ENCODE data around the gene OBP2B. TPM values are rescaled to one million over a fixed set of nuclear protein-coding genes. Genes with fewer than 3 reads are reported as not detected.

The OBP2B gene
- total and polyA plus RNA-seq, 10 of the 15 experiments (the other 5 are each of a cell fraction or from before 2014, with no cell fraction given) = not detected

DNA sequence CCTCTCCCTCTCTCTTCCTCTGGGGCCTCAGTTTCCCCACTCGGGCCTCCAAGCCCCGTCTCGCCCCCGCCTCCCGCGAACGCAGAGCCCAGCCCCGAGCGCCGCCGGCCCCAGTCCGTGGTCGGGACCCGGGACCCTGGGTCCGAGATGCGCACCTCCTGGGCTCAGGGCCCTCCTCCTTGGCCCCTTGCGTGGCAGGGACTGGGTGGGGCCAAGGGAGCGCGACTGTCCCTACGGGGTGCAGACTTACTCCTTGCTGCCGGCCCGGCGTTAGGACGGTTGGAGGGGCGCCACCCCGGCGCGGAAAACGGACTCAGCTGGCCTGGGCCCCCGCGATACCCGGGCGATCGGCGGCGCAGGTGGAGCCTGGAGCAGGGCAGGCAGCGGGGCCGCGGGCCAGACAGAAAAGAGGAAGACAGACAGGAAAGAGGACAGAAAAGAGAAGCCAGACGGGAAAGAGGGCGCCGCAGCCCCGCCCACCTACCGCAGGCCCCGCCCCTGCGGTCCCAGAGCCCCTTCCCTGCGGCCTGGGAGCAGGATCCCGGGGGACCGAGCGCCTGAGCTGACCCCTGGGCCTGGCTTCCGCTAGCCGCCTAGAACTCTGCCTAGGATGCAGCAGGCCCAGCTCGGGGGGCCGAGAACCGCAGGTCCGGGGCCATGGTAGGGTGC, 45.4 kb downstream of the OBP2B start, which contains the start of gene GBGT1:
GBGT1 (minus strand) TSS at position 411 of the 669 bp plus-strand sequence. CDS start 1,502 bp downstream, outside the sequence.
- no peak for DNase-seq (ENCODE audit: low read depth, low spot score)
- no peaks in the 10 kb centered on the region for H3K36me3 ChIP-seq (ENCODE audit: control insufficient read depth in 2 of 2, insufficient read depth in 2 of 2, low read length in 1 of 2)
- H3K9me3 ChIP-seq (replicated peaks; ENCODE audit: control insufficient read depth, insufficient read depth, low read length) = no peaks in the 10 kb centered on the region
- H3K9ac ChIP-seq (ENCODE audit: control insufficient read depth, insufficient read depth, low read length) = peak within 1 kb of the TSS; percentile 62
- WGBS (ENCODE audit: insufficient coverage, insufficient replicate concordance, low lambda C conversion rate, missing lambda C conversion rate) = 5% methylated on average over 47 of the region's 56 CpGs
- intact Hi-C loops (cut with micrococcal nuclease; ENCODE audit: unreplicated experiment) = no loop called here
- no peak within 1 kb of the TSS; the same call in 1 of the 2 replicates for H3K27ac ChIP-seq (ENCODE audit: control insufficient read depth, insufficient read depth)
- FAIRE-seq = no peak
- no peaks in the 10 kb centered on the region for H4K20me1 ChIP-seq (ENCODE audit: control insufficient read depth, insufficient read depth)
- ATAC-seq = peak; percentile 77
- in situ Hi-C loops (cut with MboI) = no loop called here
- no TSS peak for BruUV-seq (replicated peaks)
- peak within 1 kb of the TSS; percentile 75 for H3K4me3 ChIP-seq
- ChIA-PET RAD21 (ENCODE audit: unreplicated experiment) (no interaction called here), CTCF (no interaction called here), SMC1A (ENCODE audit: uncharacterized antibody, unreplicated experiment) (no interaction called here), POLR2A (no interaction called here)
- H2AFZ ChIP-seq (ENCODE audit: control insufficient read depth, low read depth, low read length) = peak within 1 kb of the TSS; percentile 66
- H3K4me1 ChIP-seq (ENCODE audit: control insufficient read depth, insufficient read depth, low read length) = peaks cover 3% of the 10 kb centered on the region
- no peaks in the 10 kb centered on the region for H3K27me3 ChIP-seq (replicated peaks in 1 of 2; ENCODE audit: control insufficient read depth in 2 of 2, insufficient read depth in 2 of 2, low read length in 1 of 2)
- H3K4me2 ChIP-seq (ENCODE audit: control insufficient read depth, insufficient read depth) = peak within 1 kb of the TSS; percentile 83
- H3K79me2 ChIP-seq (ENCODE audit: control insufficient read depth, insufficient read depth, low read length) = no peaks in the 10 kb centered on the region
- TF ChIP-seq CBFB (IDR thresholded peaks at IDR 0.05; ENCODE audit: low read depth) (no peak), ZNF207 (IDR thresholded peaks at IDR 0.05; ENCODE audit: borderline replicate concordance) (no peak), MYC (IDR thresholded peaks at IDR 0.05; ENCODE audit: insufficient read depth, insufficient read length, insufficient replicate concordance, low read length, severe bottlenecking) (no peak), SMARCA5 (IDR thresholded peaks at IDR 0.05) (no peak), SIN3A (IDR thresholded peaks at IDR 0.05; ENCODE audit: low read depth, low read length) (no peak), JUND (IDR thresholded peaks at IDR 0.05; ENCODE audit: low read depth, low read length) (no peak), RCOR1 (conservative IDR thresholded peaks at IDR 0.05; ENCODE audit: low read depth, low read length) (no peak), KLF5 (IDR thresholded peaks at IDR 0.05; ENCODE audit: partially characterized antibody) (no peak), ZNF24 (IDR thresholded peaks at IDR 0.05) (no peak), POU2F2 (IDR thresholded peaks at IDR 0.05; ENCODE audit: borderline replicate concordance, low read depth, low read length) (no peak), BHLHE40 (IDR thresholded peaks at IDR 0.05; ENCODE audit: borderline replicate concordance in 1 of 2, low read depth in 2 of 2, low read length in 1 of 2) (no peak), EP300 (IDR thresholded peaks at IDR 0.05; ENCODE audit: borderline replicate concordance in 1 of 2, control insufficient read depth in 1 of 2, low read depth in 2 of 2, low read length in 2 of 2) (no peak), GATAD2B (conservative IDR thresholded peaks at IDR 0.05; ENCODE audit: low read depth) (0 out of 2 replicates have a peak, but pooled peaks have one; percentile 39)
- TF ChIP-seq, protein P1, sequence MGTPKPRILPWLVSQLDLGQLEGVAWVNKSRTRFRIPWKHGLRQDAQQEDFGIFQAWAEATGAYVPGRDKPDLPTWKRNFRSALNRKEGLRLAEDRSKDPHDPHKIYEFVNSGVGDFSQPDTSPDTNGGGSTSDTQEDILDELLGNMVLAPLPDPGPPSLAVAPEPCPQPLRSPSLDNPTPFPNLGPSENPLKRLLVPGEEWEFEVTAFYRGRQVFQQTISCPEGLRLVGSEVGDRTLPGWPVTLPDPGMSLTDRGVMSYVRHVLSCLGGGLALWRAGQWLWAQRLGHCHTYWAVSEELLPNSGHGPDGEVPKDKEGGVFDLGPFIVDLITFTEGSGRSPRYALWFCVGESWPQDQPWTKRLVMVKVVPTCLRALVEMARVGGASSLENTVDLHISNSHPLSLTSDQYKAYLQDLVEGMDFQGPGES (IDR thresholded peaks at IDR 0.05) = no peak
- TF ChIP-seq, protein P2, sequence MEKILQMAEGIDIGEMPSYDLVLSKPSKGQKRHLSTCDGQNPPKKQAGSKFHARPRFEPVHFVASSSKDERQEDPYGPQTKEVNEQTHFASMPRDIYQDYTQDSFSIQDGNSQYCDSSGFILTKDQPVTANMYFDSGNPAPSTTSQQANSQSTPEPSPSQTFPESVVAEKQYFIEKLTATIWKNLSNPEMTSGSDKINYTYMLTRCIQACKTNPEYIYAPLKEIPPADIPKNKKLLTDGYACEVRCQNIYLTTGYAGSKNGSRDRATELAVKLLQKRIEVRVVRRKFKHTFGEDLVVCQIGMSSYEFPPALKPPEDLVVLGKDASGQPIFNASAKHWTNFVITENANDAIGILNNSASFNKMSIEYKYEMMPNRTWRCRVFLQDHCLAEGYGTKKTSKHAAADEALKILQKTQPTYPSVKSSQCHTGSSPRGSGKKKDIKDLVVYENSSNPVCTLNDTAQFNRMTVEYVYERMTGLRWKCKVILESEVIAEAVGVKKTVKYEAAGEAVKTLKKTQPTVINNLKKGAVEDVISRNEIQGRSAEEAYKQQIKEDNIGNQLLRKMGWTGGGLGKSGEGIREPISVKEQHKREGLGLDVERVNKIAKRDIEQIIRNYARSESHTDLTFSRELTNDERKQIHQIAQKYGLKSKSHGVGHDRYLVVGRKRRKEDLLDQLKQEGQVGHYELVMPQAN (conservative IDR thresholded peaks at IDR 0.05) = no peak
- TF ChIP-seq, protein P3, sequence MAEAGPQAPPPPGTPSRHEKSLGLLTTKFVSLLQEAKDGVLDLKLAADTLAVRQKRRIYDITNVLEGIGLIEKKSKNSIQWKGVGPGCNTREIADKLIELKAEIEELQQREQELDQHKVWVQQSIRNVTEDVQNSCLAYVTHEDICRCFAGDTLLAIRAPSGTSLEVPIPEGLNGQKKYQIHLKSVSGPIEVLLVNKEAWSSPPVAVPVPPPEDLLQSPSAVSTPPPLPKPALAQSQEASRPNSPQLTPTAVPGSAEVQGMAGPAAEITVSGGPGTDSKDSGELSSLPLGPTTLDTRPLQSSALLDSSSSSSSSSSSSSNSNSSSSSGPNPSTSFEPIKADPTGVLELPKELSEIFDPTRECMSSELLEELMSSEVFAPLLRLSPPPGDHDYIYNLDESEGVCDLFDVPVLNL (IDR thresholded peaks at IDR 0.05; ENCODE audit: low read depth, low read length) = no peak
- TF ChIP-seq, protein P4, sequence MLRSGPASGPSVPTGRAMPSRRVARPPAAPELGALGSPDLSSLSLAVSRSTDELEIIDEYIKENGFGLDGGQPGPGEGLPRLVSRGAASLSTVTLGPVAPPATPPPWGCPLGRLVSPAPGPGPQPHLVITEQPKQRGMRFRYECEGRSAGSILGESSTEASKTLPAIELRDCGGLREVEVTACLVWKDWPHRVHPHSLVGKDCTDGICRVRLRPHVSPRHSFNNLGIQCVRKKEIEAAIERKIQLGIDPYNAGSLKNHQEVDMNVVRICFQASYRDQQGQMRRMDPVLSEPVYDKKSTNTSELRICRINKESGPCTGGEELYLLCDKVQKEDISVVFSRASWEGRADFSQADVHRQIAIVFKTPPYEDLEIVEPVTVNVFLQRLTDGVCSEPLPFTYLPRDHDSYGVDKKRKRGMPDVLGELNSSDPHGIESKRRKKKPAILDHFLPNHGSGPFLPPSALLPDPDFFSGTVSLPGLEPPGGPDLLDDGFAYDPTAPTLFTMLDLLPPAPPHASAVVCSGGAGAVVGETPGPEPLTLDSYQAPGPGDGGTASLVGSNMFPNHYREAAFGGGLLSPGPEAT (IDR thresholded peaks at IDR 0.05; ENCODE audit: low read depth) = no peak

All from GM12878 (cell line).